HG03280 (cell line): ENCODE measurements around the gene SCAF8.

Experiments used
- ATAC-seq: cut with Tn5 transposase; IDR thresholded peaks from one replicate; pipeline ENCODE4 v1.9.1; 2021; ENCODE audit warnings: mild to moderate bottlenecking, moderate library complexity; ENCODE audit not compliant: unreplicated experiment

Gene SCAF8

DNA sequence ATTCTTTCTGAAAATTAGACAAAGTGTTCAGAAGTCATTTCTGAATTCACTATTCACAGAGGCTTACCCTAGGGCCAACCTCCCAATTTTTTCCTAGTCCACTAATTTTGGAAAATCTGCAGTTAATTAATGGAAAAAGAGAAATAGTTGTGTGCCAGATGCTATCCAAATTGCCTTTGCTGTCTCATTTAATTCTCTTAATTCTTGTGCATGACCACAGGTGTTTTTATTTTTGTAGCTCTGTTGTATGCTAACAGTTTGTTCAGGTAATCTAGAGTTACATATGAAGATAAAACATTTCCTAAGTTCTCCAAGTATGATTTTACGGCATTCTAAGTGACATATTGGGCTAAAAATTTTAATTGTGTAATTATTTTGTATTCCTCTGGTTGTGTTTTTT, 96.8 kb downstream of the SCAF8 start:
- ATAC-seq = no peak

DNA sequence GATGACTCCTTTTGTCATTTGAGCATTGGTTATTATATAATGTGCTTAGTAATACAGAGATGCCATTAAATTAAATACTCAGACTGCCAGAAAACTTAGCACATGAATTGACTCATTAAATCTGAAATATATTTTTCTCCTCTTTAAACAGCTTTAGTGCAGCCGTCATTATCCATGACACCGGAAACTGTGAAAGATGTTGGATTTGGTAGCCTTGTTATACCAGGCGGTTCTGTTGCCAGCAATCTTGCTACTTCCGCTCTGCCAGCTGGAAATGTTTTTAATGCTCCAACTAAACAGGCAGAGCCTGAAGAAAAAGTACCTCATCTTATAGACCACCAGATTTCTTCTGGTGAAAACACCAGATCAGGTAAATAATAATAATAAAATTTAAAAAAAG, 97.6 kb downstream of the SCAF8 start:
- ATAC-seq = no peak

DNA sequence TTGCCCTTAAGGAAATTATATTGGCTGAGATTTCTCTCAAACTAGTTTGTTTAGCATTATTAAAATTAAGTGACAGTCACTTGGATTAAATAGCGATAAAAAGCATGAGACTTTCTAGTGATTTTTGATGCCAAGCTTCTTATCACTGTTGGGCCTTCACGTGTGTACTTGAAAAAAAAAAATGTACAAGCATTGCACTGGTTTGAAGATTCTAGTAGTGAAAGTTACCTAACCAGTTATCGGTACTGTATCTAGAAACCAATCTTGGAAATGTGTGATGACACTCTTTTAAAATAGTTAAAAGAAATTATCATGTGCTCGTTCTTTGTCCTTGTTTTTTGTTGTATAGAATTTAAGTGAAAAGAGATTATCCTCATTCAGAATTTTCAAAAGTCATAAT, 102.1 kb downstream of the SCAF8 start:
- no peak for ATAC-seq

DNA sequence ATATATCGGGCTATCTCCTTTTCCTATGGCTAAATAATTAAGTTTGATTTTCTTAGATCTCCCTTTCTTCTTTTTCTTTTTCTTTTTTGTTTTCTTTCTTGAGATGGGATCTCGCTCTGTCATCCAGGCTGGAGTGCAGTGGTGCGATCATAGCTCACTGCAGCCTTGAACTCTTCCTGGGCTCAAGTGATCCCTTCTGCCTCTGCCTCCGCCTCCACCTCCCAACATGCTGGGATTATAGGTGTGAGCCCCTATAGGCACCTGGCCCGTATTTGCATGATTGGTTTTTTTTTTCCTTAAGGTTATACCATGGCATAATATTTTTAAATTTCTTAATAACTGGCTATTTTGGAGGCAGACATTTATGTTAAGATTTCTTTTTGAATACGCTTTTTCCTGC, 106.3 kb downstream of the SCAF8 start:
- no peak for ATAC-seq

DNA sequence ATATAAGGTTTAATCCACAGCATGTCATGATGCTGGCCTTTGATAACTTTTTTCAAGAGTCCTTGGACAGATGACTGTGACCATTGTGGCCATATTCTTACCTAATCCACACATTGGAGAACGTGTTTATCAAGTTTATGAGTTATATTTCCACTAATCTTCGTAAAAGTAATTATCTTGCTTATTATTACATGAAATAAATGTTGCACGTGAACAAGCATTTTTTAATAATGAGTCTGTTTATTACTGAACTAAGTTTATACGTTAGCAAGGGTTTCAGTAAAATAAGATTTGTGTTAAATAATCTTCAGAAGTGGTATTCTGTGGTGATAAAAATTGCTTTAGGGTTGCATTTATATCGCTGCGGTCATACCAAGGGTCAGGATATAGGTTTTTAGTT, 107.1 kb downstream of the SCAF8 start:
- no peak for ATAC-seq

DNA sequence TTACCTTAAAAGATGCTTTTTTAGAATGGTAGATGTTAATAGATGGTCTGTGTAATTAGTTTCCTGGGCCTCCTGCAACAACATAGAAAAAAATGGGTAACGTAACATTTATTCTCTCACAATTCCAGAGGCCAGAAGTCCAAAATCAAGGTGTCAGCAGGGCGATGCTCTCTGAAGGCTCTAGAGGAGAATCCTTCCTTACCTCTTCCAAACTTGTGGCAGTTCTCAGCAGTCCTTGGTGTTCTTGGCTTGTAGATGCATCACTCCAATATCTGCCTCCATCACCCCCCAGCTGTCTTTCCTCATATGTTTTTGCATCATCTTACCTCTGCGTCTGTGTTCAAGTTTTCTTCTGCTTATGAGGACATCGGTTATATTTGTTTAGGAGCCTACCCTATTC, 107.9 kb downstream of the SCAF8 start:
- no peak for ATAC-seq

DNA sequence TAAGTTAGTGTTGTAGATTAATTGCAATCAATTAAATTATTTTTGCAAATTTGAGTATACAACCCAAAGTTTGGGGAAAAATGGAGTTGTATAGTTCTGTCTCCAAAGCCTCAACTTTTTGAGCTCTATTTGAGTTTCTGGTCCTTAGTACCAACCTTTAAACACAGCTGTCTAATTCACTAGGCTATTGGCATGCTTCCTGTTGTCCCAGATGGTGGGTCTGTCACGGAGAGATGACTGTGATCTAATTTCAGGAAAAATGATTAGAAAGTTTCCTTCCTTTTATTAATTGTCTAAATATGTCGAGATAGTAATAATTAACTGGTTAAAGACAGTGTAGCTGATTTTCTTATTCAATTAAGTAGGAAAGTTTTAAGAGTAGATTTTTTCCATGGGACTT, 109.6 kb downstream of the SCAF8 start:
- ATAC-seq = no peak

DNA sequence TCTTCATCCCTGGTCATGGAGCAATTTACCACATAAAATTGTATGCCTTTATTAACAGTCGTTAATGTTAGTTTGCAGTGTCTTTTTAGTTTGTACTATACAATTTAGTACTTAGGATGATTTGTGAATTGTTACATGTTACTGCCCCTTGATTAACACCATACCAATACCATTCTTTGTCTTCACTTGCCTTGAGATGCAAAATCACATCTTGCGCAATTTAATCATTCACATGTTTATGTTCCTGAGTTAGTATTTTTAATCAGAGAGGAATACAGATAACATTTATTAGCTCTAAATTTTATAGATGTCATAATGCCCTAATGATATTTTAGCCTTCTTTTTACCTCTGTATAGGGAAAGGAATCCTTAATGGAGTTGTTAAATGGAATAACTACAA, 114.1 kb downstream of the SCAF8 start:
- ATAC-seq = no peak

DNA sequence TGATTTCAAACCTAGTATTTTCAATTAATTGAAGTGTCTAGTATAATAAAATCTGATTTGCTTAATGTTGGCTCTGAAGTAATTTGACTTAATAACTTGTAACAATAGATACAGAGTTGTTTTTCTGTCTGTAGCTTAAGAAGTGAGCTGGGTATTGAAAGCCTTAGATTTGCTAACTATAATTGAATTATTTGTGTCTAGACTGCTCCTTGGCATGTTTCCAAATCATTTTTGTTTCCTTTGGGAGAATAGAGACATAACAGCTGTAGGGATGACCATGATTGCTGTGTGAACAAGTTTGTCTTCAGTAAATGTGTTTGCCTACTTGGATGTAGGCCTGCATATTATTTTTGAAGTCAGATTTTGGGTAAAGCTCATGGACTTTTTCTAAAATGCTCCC, 115.4 kb downstream of the SCAF8 start:
- no peak for ATAC-seq

DNA sequence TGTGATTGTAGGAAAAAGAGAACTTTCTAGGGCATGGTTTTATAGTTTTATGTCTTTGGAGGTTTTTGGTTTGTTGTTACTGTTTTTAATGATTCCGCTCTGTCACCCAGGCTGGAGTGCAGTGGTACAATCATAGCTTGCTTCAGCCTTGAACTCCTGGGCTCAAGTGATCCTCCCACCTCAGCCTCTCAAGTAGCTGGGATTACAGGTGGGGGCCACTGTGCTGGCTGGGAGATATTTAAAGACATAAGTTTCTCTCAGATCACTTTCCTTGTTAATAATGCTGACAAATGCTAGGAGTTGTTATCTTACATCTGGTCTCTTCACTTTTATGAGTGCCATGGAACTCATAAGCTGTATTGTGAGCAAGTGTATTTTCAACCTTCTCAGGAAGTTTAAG, 116.3 kb downstream of the SCAF8 start:
- no peak for ATAC-seq

DNA sequence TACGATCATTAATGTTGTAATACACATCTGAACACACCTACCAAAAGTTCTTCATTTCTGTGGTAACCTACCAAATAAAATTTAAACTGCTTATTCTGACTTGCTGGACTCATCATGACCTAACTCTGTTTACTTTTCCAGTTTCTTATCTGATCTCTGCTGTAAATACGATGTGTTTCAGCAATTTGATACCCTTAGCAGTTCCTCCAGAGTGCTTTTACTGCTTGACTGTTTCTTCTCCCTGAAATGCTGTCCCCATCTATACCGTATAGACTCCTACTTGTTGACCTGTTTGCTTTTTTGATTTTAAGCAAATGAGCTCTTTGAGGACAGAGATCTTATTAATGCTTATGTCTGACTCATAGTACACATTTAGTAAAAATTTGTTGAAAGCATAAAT, 119.5 kb downstream of the SCAF8 start:
- ATAC-seq = no peak

DNA sequence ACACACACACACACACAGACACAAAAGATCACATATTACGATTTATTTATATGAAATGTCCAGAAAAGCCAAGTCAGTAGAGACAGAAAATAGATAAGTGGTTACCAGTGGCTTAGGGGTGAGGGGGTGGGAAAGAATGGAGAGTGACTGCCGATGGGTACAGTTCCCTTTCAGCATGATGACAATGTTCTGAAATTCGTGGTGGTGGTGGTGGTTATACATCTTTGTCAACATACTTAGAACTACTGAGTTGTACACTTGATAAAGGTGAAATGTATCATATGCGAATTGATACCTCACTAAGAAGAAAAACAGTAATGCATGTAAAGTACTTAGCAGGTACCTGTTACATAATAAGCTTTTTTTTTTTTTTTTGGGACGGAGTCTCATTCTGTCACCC, 124.3 kb downstream of the SCAF8 start:
- ATAC-seq = no peak

DNA sequence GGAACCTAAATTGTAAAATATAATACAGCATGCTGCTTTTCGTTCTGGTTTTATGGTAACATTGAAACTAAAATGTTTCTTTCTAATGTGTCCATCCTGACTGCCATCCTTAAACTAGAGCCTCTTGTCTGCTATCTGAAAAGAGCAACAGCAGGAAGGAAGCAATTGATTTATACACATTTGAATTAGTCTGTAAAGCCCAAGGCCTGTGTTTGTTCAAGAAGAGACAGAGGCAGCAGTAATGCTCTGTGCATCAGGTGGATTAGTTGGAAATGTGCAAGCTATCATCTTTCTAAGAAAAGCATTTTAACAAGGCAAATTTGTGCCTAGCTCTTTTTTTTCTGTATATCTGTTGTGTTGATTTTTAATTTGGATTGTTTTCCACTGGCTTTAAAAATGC, 128.6 kb downstream of the SCAF8 start:
- ATAC-seq = no peak

DNA sequence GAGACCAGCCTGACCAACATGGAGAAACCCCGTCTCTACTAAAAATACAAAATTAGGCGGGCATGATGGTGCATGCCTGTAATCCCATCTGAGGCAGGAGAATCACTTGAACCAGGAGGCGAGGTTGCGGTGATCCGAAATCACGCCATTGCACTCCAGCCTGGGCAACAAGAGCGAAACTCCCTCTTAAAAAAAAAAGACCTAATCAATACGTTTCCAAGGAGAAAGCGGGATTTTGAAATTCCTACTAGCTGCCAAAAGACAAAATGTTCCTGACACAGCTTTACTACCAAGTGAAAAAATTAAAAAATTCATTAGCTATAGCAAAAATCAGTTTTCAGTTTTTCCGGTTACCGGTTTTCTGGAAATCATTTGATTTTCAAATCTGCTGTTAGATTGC, 129.3 kb downstream of the SCAF8 start:
- no peak for ATAC-seq

DNA sequence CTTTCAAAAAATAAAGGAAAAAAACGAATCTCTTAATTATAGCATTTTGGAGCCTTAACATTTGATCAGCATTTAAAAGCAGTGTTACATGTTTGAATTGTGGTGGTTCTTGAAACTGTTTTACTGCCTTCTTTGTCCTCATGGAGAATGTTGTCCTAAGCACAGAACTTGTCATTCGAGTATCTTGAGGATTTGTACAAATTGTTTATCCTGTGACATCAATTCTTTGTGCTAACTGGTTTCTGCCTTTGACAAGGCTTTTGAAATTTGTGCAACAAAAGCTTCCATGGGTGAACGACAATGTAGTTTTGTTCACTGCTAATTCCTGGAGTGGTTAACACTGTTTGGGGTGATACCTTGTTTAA, 130.8 kb downstream of the SCAF8 start:
- no peak for ATAC-seq

DNA sequence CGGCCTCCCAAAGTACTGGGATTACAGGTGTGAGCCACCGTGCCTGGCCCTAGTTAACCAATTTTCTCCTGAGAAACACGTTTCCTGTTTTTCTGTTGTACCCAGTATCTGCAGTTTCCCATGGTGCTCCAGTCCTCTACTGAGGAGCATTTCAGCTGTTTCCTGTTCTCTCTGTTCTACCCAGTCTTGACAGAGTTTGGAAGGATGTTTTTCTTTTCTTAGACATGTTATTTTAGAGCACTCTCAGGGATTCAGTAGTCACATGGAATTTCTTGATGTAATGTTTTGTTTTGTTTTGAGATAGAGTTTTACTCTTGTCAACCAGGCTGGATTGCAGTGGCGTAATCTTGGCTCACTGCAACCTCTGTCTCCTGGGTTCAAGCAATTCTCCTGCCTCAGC, 132.1 kb downstream of the SCAF8 start:
- no peak for ATAC-seq

DNA sequence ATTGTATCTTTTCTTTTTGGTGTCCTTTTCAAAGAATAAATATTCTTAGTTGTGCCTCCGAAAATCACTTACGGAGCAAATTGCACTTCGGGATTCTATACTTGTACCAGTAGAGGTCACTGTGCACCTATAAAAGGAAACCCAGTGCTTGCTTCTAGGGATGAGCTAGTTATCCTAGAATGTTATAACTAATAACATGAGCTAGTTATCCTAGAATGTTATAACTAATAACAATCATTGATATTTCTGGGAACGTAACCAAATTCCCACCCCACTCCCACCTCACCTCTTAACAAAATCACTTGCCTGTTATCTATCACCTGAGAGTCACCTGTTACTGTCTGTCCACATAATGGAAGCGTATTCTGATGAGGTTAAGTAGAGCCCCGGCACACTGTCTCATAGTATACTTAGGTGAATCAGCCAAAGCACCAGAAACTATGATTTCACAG, 135.0 kb downstream of the SCAF8 start:
- no peak for ATAC-seq

DNA sequence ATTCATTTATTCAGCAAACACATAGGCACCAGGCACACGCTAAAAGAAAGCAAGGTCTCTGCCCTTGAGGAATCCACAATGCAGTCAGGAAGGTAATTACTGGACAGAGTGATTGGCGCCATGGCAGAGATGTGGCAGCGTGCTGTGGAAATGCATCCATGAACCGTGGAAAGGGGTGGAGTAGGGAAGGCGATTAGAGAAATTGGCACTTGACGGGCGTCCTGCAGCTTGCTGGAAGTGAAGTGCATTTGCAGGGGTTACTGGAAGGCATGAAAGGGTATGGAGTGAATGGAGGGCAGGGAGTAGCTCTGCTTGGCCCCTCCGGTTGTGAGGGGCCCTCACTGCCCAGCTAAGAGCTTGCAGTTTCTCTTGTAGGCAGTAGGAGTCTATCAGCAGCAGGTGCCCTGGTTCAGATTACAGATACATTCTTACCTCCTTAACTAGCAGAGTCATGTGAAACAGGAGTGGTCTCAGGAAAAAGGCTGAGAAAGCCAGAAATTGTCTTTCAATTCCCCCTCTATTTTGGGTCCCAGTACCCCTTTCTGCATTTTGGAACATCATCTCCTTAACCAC, 139.4 kb downstream of the SCAF8 start:
- no peak for ATAC-seq

DNA sequence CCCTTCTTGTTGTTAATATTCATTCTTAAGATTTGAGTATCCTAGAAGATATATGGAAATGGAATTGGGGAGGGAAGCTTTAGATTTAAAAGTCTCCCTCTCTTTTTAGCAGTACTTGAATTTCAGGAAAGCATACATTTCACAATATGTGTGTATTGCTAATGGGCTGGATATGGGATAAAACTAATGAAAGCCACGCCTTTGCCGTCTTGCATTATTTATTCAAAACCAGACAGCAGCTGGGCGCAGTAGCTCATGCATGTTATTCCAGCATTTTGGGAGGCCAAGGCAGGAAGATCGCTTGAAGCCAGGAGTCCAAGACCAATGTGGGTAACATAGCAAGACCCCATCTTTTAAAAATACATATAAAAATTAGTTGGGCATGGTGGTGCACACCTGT, 140.3 kb downstream of the SCAF8 start:
- ATAC-seq = no peak

DNA sequence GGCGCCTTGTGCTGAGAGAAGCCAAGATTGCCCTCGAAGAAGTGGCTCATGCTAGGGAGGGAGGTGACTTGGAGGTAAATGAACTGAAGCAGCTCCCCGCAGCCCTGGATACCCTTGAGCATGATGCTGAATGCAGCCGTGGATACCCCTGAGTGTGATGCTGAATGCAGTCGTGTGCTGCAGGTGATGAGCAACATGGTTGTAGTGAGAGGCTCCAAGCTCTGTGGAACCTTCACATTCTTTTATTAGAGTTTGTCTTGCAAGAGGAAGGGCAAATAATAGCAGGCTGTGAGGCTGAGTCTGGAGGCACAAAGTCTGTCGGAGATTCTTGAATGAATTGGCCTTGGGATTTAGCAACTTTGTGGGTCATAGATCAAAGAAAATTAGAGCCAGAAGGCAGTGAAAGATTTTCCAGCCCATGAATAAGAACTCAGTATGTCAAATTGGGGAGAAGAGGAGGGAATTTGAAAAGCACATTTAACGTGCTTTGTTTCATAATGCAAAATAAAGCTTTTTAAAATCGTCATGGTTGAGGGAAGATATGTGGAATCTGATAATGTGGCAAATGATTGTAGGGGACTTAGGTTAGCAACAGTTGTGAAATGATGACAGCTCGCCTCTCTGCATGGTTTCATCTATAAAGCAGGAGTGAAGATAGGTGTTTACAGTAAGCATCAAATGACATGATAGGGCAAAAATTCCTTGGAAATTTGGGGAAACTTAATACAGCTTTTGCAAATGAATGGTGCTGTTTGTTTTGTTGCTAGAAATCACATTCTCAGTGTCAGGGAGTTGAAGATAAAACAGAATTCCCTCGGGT, 141.8 kb downstream of the SCAF8 start:
- ATAC-seq = no peak

DNA sequence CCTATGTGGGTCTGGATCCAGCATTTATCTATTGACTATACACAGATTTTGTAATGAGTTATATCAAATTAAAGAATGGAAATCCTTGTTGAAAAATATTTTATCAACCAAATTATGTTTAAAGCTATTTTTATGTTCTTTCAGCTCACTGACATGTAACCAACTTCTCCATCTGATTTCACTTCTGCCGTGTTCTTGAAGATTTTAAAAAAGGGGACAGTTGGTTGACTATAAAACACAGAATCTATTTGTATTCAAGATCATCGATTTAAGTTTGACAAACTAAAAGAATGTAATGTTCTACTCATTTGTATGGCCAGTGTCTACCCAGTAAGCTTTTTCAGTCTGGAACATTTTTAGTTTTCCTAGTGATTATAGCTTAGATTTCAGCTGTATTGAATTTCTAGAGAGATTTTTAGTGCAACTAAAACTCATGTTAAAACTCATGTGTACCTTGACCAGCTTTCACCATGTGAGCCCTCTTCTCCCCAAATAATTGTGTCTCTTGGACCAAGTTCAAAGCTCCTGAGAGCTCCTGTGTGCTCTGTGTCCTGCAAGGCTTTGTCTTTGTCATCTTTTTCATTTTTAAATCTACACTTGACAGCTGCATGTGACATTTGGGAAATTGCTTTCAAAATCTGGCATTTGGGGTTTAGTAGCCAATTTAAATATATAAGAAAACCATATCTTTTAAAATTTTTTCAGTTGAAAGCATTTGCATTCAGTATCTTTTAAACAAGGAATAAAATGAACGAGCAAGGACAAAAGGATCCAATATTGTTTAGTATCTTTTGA, 143.5 kb downstream of the SCAF8 start:
- no peak for ATAC-seq

DNA sequence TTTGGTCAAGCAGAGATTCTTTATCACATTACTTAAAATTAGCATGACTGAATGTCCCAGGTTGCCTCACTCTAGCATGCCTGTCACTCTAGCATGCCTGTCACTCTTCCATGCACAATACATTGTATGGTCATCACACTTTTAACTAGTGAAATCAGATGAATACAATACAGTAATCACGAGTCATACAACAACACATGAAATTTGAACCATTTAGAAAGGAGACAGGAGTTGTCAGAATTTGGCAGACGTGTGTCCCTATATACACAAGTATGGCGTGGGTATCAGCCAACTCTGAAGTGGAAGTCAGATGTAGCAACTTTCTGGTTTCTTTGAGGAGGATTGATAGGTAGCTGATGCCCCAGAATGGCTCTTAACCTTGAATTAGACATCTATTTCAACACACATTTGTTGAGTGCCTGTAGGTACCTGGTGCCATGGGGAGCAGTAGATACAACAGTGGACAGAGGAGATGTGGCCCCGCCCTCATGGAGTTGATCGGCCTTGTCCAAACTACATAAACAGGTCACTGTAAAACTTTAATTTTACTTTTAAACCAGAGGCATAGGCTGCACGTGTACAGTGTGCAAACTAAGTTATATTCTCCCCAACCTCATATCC, 145.8 kb downstream of the SCAF8 start:
- ATAC-seq = no peak
